C4-2B (cell line): ENCODE results near the gene NAV1.

ENCODE experiments used
- CTCF ChIP-seq: fragments of 450-650 bp; conservative IDR thresholded peaks from 2 replicates; pipeline ENCODE4 v1.5.1; 2017; ENCODE audit warnings: mild to moderate bottlenecking
- ZFX ChIP-seq: fragments of 450-650 bp; IDR thresholded peaks from 2 replicates; pipeline ENCODE4 v1.6.1; 2017

GRCh38 chr1:201566933-201567801, 28.2 kb downstream of the NAV1 start:
- TF ChIP-seq CTCF = no peak
- TF ChIP-seq ZFX = no peak
